H1 (cell line): Measurements from ENCODE around the gene LCE1F. TPM values are rescaled to one million over a fixed set of nuclear protein-coding genes. Genes with fewer than 3 reads are reported as not detected.
A peak's percentile ranks its signal among the peaks of the same experiment; 100 is the strongest.

ENCODE experiments used
- CTCF ChIA-PET: fragments of 300-600 bp; sonication (Branson Sonifier 250); formaldehyde crosslinking; loops from one replicate; lab custom pipeline; 2021; ENCODE audit not compliant: partially characterized antibody; lab: Charles Lee
- POLR2A ChIA-PET: fragments of 300-600 bp; sonication (Branson Sonifier 250); formaldehyde crosslinking; loops from one replicate; lab custom pipeline; 2021; ENCODE audit warnings: inconsistent platforms; ENCODE audit not compliant: partially characterized antibody; lab: Charles Lee
- DNase-seq, 2 experiments: peaks; one replicate each; pipeline versions ENCODE4 v3.0.0 to v3.0.0-alpha.2; 2010 to 2022; ENCODE audit warnings: low spot score in 2 of 2, low read depth in 1 of 2, mixed read lengths in 1 of 2
- FAIRE-seq: peaks from 2 replicates; lab custom pipeline; 2011; peaks lifted over from hg19 to GRCh38; lab: Jason Lieb, UNC
- H2AFZ ChIP-seq: 2 replicates; pipeline ENCODE4 v1.8.1; 2012; ENCODE audit warnings: low read length, inconsistent platforms
- H2AK5ac ChIP-seq: 2 replicates; pipeline ENCODE4 v1.6.1; 2013; ENCODE audit warnings: low read depth, low read length
- H2BK120ac ChIP-seq: replicated peaks from 2 replicates; pipeline ENCODE3; 2013; ENCODE audit warnings: low read depth, low read length, inconsistent platforms
- H2BK12ac ChIP-seq: 2 replicates; pipeline ENCODE4 v1.6.1; 2013; ENCODE audit warnings: low read depth, low read length
- H2BK15ac ChIP-seq: 2 replicates; pipeline ENCODE4 v1.6.1; 2013; ENCODE audit warnings: low read length
- H2BK20ac ChIP-seq: 2 replicates; pipeline ENCODE4 v1.6.1; 2013; ENCODE audit warnings: low read length
- H2BK5ac ChIP-seq: 2 replicates; pipeline ENCODE4 v1.6.1; 2013; ENCODE audit warnings: low read depth, low read length
- H3K14ac ChIP-seq: 2 replicates; pipeline ENCODE4 v1.6.1; 2013; ENCODE audit warnings: inconsistent platforms; ENCODE audit not compliant: insufficient read length
- H3K18ac ChIP-seq: 2 replicates; pipeline ENCODE4 v1.6.1; 2013; ENCODE audit warnings: low read length; ENCODE audit errors: extremely low read depth
- H3K23ac ChIP-seq: 2 replicates; pipeline ENCODE4 v1.6.1; 2013; ENCODE audit warnings: inconsistent platforms; ENCODE audit not compliant: insufficient read length
- H3K23me2 ChIP-seq: 2 replicates; pipeline ENCODE4 v1.6.1; 2013; ENCODE audit warnings: low read depth, low read length
- H3K27ac ChIP-seq: 2 replicates; pipeline ENCODE4 v1.6.1; 2011; ENCODE audit warnings: low read depth, low read length, inconsistent platforms
- H3K27me3 ChIP-seq, 4 experiments: replicated peaks in 1 of 4; 1 replicate in 1 of 4; 2 replicates in 3 of 4; pipeline versions ENCODE4 v1.6.1 to v1.8.1; 2011 to 2013; ENCODE audit warnings: low read length in 3 of 4, mild to moderate bottlenecking in 3 of 4, inconsistent platforms in 2 of 4, mixed read lengths in 2 of 4, moderate library complexity in 1 of 4; ENCODE audit not compliant: control insufficient read depth in 3 of 4, insufficient read depth in 3 of 4; ENCODE audit errors: extremely low read depth in 1 of 4
- H3K36me3 ChIP-seq, 4 experiments: 2 replicates each; pipeline versions ENCODE4 v1.6.1 to v1.8.1; 2011 to 2013; ENCODE audit warnings: mild to moderate bottlenecking in 4 of 4, low read length in 3 of 4, moderate library complexity in 2 of 4, control low read depth in 1 of 4, inconsistent platforms in 1 of 4; ENCODE audit not compliant: insufficient read depth in 4 of 4, control insufficient read depth in 2 of 4
- H3K4ac ChIP-seq: replicated peaks from 2 replicates; pipeline ENCODE3; 2013; ENCODE audit warnings: low read length, low read depth, mixed read lengths, inconsistent platforms; ENCODE audit not compliant: insufficient read length
- H3K4me1 ChIP-seq, 4 experiments: replicated peaks in 1 of 4; 1 replicate in 1 of 4; 2 replicates in 3 of 4; pipeline versions ENCODE4 v1.6.1 to v1.8.1; 2011 to 2013; ENCODE audit warnings: low read length in 3 of 4, inconsistent platforms in 2 of 4, mixed read lengths in 1 of 4; ENCODE audit not compliant: insufficient read depth in 4 of 4, control insufficient read depth in 3 of 4
- H3K4me2 ChIP-seq, 2 experiments: 2 replicates each; pipeline versions ENCODE4 v1.6.1 to v1.8.1; 2011 to 2013; ENCODE audit warnings: low read depth in 2 of 2, low read length in 2 of 2, control low read depth in 1 of 2, inconsistent platforms in 1 of 2, mild to moderate bottlenecking in 1 of 2; ENCODE audit not compliant: insufficient read depth in 1 of 2
- H3K4me3 ChIP-seq, 4 experiments: fragments of 200-600, 300-600 bp in 1 of 4; sonication (generic), shearing (Covaris generic), sonication (Bioruptor Twin) in 1 of 4; 2 replicates each; pipeline versions ENCODE4 v1.5.1 to v1.8.1; 2011 to 2016; ENCODE audit warnings: low read length in 4 of 4, low read depth in 3 of 4, control low read depth in 2 of 4, inconsistent platforms in 2 of 4, mild to moderate bottlenecking in 2 of 4, mixed read lengths in 1 of 4, moderate library complexity in 1 of 4; ENCODE audit not compliant: insufficient read depth in 2 of 4; ENCODE audit errors: extremely low read depth in 1 of 4
- H3K56ac ChIP-seq: replicated peaks from 2 replicates; pipeline ENCODE3; 2013; ENCODE audit warnings: low read depth, mild to moderate bottlenecking, mixed read lengths, low read length, inconsistent platforms; ENCODE audit not compliant: insufficient read length
- H3K79me1 ChIP-seq: 2 replicates; pipeline ENCODE4 v1.6.1; 2013; ENCODE audit warnings: low read depth, low read length, control low read depth
- H3K79me2 ChIP-seq, 2 experiments: 2 replicates each; pipeline versions ENCODE4 v1.6.1 to v1.8.1; 2012 to 2013; ENCODE audit warnings: low read length in 2 of 2, mild to moderate bottlenecking in 2 of 2, inconsistent platforms in 1 of 2; ENCODE audit not compliant: insufficient read depth in 2 of 2, control insufficient read depth in 1 of 2
- H3K9ac ChIP-seq, 4 experiments: replicated peaks in 1 of 4; 1 replicate in 1 of 4; 2 replicates in 3 of 4; pipeline versions ENCODE4 v1.6.1 to v1.8.1; 2011 to 2013; ENCODE audit warnings: low read depth in 3 of 4, low read length in 3 of 4, control low read depth in 2 of 4, mild to moderate bottlenecking in 2 of 4, moderate library complexity in 2 of 4, inconsistent platforms in 1 of 4; ENCODE audit errors: extremely low read depth in 1 of 4
- H3K9me3 ChIP-seq, 2 experiments: 2 replicates each; pipeline versions ENCODE4 v1.6.1 to v1.8.1; 2012 to 2013; ENCODE audit warnings: mild to moderate bottlenecking in 2 of 2, moderate library complexity in 2 of 2, control low read depth in 1 of 2, inconsistent platforms in 1 of 2, low read depth in 1 of 2, low read length in 1 of 2, mixed read lengths in 1 of 2; ENCODE audit not compliant: insufficient read depth in 2 of 2
- H4K20me1 ChIP-seq, 2 experiments: replicated peaks in 1 of 2; 2 replicates each; pipeline versions ENCODE3 to v1.8.1; 2011 to 2013; ENCODE audit warnings: inconsistent platforms in 2 of 2, low read length in 2 of 2, mild to moderate bottlenecking in 1 of 2; ENCODE audit not compliant: insufficient read depth in 2 of 2, control insufficient read depth in 1 of 2
- H4K5ac ChIP-seq: 2 replicates; pipeline ENCODE4 v1.6.1; 2013; ENCODE audit warnings: low read length, low read depth, mixed read lengths, inconsistent platforms; ENCODE audit not compliant: insufficient read length
- H4K8ac ChIP-seq: 2 replicates; pipeline ENCODE4 v1.8.0; 2013; ENCODE audit warnings: mild to moderate bottlenecking, moderate library complexity, low read length, inconsistent platforms; ENCODE audit not compliant: insufficient read depth; ENCODE audit errors: extremely low read depth
- H4K91ac ChIP-seq: replicated peaks from 2 replicates; pipeline ENCODE3; 2013; ENCODE audit warnings: low read length, mixed read lengths, inconsistent platforms; ENCODE audit not compliant: insufficient read length
- CBX8 ChIP-seq: fragments of 300-800, 300-1000 bp; sonication (generic); IDR thresholded peaks from 2 replicates; pipeline ENCODE4 v1.7.1; 2016; ENCODE audit warnings: low read depth, low read length, borderline replicate concordance
- CTCF ChIP-seq, 3 experiments: IDR thresholded peaks; 1 replicate in 2 of 3; 2 replicates in 1 of 3; pipeline versions ENCODE4 v1.5.1 to v1.6.1; 2011; ENCODE audit warnings: low read length in 3 of 3, mild to moderate bottlenecking in 3 of 3, inconsistent platforms in 2 of 3, low read depth in 1 of 3, moderate library complexity in 1 of 3; ENCODE audit not compliant: insufficient read depth in 1 of 3; ENCODE audit errors: control extremely low read depth in 1 of 3
- whole genome bisulfite sequencing, 2 experiments: shearing (Covaris generic) in 1 of 2; methylation state at CpG; one replicate each; pipeline versions ENCODE4 v1.1.6 to v1.1.7; 2013 to 2015; ENCODE audit warnings: low lambda C conversion rate in 2 of 2, mixed read lengths in 2 of 2, inconsistent platforms in 1 of 2, low coverage in 1 of 2, missing lambda C conversion rate in 1 of 2; ENCODE audit not compliant: insufficient replicate concordance in 2 of 2, insufficient coverage in 1 of 2, insufficient read length in 1 of 2; ENCODE audit errors: extremely low coverage in 1 of 2, missing lambda C conversion rate in 1 of 2; 5-methylcytosine and 5-hydroxymethylcytosine counted together
- polyA plus RNA-seq, 7 experiments: library from polyadenylated mRNA; depleted of rRNA in 3 of 7; stranded (reverse) in 5 of 7; unstranded in 2 of 7; fragments of >200 nt in 5 of 7; fragments of 200-250 nt in 2 of 7; gene quantifications; 1 replicate in 5 of 7; 2 replicates in 1 of 7; 4 replicates in 1 of 7; pipeline versions ENCODE4 v1.2.1 to v1.2.3, GENCODE V29; 2011 to 2013; ENCODE audit warnings: missing spikeins in 2 of 7, mixed read lengths in 2 of 7
- total RNA-seq: library from RNA; stranded (reverse); fragmentation: NEBNext Ultra II Directional; extraction: Animal tissue kit (Norgen Biotek cat#: 25700); gene quantifications from 2 replicates; pipeline ENCODE4 v1.2.1, GENCODE V29; 2021

Gene LCE1F
- total and polyA plus RNA-seq, 2 of the 8 experiments (the other 6 are each of a cell fraction or from before 2014, with no cell fraction given) = not detected

- Histone ChIP-seq H3K4me1 (no peaks in the 10 kb centered on the region), H3K79me2 (no peaks in the 10 kb centered on the region), H2BK5ac (no peak overlapping the region), H3K36me3 (no peaks in the 10 kb centered on the region), H2BK12ac (no peak overlapping the region), H3K23me2 (no peaks in the 10 kb centered on the region), H3K4me3 (no peak overlapping the region), H2AFZ (no peak overlapping the region), H2BK20ac (no peak overlapping the region), H2BK120ac (no peak overlapping the region), H3K79me1 (no peaks in the 10 kb centered on the region), H3K9ac (no peak overlapping the region), H3K14ac (no peak overlapping the region), H3K23ac (no peak overlapping the region), H3K27ac (no peak overlapping the region), H4K5ac (no peak overlapping the region), H4K20me1 (no peaks in the 10 kb centered on the region), H3K18ac (no peak overlapping the region), H4K91ac (no peak overlapping the region), H3K9me3 (peaks cover 58 to 70% of the 10 kb centered on the region in 2 experiments), H2BK15ac (no peak overlapping the region), H3K4me2 (no peak overlapping the region), H4K8ac (no peak overlapping the region), H3K4ac (no peak overlapping the region), H3K27me3 (peaks cover 0 to 1% (median 0%) of the 10 kb centered on the region in 4 experiments; a peak in 1 of 7 replicates), H2AK5ac (no peak overlapping the region), H3K56ac (no peak overlapping the region)
- TF ChIP-seq CTCF (IDR thresholded peaks at IDR 0.05; ENCODE audit: control extremely low read depth in 1 of 3, insufficient read depth in 1 of 3, low read depth in 1 of 3, low read length in 3 of 3) (peak in 1 of 3 experiments; percentile 15; a peak in 1 of 4 replicates), CBX8 (no peak)
- ChIA-PET CTCF (no interaction called here), POLR2A (no interaction called here)
- no peak for DNase-seq
- FAIRE-seq = no peak
- 58% methylated on average over 4 of the region's 4 CpGs; no CpG with 5 or more reads in 1 of the 2 experiments for WGBS, 2 experiments
Measured at GRCh38 chr1:152777510-152778137, 2.7 kb downstream of the LCE1F start.
